GM08714 (cell line): ENCODE results near the gene IL17RD.

ENCODE experiments used
- H3K4me3 ChIP-seq: fragments of 200-500 bp; sonication (Bioruptor generic); 2 replicates; pipeline ENCODE4 v1.5.1; 2014; ENCODE audit warnings: mild to moderate bottlenecking, low read length, inconsistent platforms
- ZNF274 ChIP-seq: IDR thresholded peaks from 2 replicates; pipeline ENCODE4 v1.6.1; 2012; ENCODE audit warnings: mild to moderate bottlenecking, low read depth, low read length

The IL17RD gene

DNA sequence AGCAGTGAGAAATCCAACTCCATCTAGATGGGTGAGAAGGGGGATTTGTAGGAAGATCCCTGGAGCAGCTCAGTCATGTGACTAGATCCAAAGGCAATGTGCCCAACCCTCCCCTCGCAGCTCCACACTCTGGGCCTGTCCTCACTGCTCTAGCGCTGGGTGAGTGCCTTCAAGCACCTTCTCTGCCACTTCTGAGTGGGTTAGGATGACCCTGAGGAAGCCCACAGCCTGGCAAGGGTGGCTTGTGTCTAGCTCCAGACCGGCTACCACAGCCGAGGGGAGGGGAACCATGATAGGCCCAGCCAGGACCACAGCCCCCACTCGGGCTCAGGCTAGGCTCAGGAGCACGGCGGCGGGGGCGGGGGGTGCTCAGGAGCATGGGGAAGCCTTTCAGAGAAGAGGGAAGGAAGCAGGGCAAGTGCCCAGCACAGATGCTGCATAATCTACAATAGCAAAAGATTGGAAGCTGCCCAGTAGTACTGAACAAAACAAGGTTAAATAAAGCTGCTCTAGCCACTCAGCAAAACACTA is 103.0 kb downstream of the IL17RD start:
- H3K4me3 ChIP-seq = no peak overlapping the region
- TF ChIP-seq ZNF274 = no peak

GRCh38 chr3:57061556-57061955 is 103.6 kb downstream of the IL17RD start:
- H3K4me3 ChIP-seq = no peak overlapping the region
- TF ChIP-seq ZNF274 = no peak

DNA sequence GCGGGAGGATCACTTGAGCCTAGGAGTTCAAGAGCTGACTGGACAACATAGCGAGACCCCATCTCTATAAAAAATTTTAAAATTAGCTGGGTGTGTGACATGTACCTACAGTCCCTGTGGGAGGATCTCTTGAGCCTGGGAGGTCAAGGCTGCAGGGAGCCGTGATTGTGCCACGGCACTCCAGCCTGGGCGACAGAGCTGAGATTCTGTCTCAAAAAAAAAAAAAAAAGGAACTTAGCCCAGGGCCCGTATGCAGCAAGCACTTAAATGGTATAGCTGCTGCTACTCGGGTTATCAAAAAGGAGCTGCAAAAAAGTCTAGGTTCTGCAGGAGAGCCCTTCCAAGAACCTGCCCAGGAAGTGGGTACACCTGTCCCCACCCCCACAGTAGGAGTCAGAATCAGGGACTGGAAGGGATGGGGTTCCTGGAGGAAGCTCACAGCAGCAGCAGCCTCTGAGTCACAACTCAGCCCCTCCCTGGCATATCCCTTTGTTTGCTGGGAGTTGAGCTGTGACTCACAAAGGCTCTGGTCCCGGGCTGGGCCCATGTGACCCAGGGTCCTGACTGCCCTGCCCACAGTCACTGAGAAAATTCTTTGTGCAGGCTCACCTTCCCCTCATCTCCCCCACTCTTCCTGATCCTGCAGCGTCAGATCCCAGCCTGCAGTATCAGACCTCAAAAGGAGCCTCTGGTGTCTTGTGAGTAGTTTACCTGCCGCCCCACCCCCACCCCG is 104.9 kb downstream of the IL17RD start, which contains the start of gene SPATA12:
Gene SPATA12 (plus strand): TSS at position 576 of the 733 bp plus-strand sequence. CDS start 13,031 bp downstream, outside the sequence.
- H3K4me3 ChIP-seq = no peak within 1 kb of the TSS
- no peak for TF ChIP-seq ZNF274

DNA sequence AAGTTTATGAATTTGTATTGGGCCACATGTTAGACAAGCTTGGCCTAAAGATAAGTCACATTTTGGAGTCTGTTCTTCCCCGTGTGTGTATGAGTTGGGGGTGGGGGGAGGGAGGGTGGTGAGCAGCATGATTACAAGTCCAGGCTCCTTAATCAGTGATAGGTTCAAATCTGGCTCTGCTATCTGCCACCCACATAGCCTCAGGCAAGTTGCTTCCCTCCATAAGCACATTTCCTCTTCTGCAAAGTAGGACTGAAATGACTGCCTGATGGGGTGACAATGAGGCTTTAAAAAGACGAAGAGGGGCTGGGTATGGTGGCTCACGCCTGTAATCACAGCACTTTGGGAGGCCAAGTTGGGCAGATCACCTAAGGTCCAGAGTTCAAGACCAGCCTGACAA is 105.7 kb downstream of the IL17RD start:
- TF ChIP-seq ZNF274 = no peak
- no peak overlapping the region for H3K4me3 ChIP-seq

DNA sequence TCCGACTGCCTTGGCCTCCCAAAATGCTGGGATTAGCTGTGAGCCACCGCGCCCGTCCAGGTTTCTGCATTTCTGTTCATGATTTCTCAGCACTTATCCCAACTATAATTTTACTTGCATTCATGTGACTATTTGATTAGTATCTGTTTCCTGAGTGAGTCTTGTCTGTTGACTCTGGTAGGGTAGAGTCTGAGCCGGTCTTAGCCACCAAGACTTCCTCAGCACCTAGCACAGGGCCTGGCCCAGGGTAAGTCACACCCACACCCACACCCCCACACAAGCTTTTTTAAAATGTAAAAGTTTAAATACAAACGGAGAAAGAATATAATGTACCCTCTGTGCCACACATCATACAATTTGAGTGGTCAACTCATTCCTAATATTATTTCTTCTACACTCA is 107.8 kb downstream of the IL17RD start:
- no peak for TF ChIP-seq ZNF274
- no peak overlapping the region for H3K4me3 ChIP-seq

DNA sequence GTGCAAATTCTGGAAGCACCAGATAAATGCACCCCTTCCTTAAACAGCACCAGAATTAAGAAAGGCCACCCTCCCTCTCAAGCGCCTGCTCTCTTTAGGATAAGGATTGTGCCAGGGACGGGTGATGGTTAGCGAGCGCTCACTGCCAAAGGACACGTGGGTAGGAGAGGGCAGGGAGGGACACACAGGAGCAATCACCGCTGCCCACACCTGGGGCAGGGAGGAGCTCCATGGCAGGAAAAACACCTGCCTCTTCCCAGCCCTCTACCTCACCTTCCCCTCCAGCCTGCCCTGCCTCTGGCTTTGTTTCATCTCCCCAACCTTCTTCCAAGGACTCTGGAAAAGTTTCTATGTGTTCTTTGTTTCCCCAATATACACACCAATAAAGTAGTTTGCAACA is 112.0 kb downstream of the IL17RD start:
- H3K4me3 ChIP-seq = no peak overlapping the region
- no peak for TF ChIP-seq ZNF274

DNA sequence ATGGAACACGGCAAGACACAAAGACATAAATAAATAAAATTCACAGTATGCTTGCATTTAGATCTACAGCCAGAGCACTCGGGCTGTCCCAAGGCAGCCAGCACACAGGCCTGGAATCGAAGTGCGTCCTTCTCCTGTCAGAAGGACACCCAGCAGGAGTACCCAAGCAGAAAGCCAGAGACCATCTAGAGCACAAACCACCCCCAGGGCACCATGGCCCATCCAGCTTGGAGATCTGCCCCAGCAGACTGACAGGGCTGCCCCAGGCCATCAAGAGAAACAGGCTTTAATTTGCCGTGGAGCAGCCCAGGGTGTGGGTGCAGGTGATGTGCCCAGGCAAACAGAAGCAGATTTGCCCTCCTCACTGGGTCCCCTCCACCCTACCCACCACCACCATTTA is 112.5 kb downstream of the IL17RD start:
- no peak for TF ChIP-seq ZNF274
- no peak overlapping the region for H3K4me3 ChIP-seq

DNA sequence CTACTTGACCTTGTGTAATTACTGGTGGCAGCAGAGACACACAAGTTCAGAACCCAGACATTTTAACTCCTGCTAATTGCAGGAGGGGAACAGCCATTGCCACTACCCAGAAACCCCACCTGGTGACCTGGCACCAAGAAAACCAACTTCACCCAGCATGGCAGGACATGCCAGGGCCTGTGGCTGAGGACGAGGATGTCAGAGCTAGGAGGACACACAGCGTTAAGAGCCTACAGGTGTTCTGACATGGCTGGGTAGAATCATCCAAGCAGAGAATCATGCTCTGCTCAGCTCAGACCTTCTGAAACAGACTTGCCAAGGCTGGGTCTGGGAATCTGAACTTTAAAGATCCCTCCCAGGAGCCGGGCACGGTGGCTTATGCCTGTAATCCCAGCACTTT is 116.4 kb downstream of the IL17RD start:
- H3K4me3 ChIP-seq = no peak overlapping the region
- TF ChIP-seq ZNF274 = no peak

GRCh38 chr3:57048052-57048671 is 117.0 kb downstream of the IL17RD start:
- no peak for TF ChIP-seq ZNF274
- no peak overlapping the region for H3K4me3 ChIP-seq

GRCh38 chr3:57046101-57046765 is 118.9 kb downstream of the IL17RD start:
- TF ChIP-seq ZNF274 = no peak
- H3K4me3 ChIP-seq = no peak overlapping the region

DNA sequence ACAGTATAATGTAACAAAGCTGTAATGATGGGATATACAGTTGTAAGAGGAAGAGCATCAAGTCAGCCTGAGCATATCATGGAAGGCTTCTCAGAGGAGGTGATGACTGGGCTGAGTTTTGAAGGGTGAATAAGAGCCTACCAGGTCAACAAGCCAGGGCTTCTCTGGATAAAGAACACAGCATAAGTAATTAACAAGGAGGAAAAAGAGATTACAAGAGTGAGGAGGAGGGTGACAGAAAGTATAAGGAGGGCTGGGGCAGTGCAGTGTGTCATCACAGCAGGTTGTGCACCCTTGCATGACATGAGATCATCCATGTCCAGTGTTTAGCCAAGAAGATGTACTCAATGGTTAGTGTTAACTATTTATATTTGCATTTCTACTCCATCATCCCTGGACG is 121.6 kb downstream of the IL17RD start:
- TF ChIP-seq ZNF274 = no peak

GRCh38 chr3:57041674-57042073 is 123.5 kb downstream of the IL17RD start:
- H3K4me3 ChIP-seq = no peak overlapping the region

More for the DNA sequence above, 121.6 kb downstream of the IL17RD start:
- H3K4me3 ChIP-seq = no peak overlapping the region

More at GRCh38 chr3:57041674-57042073, 123.5 kb downstream of the IL17RD start:
- TF ChIP-seq ZNF274 = no peak
